ENCODE measurements around the gene SEMA4C. TPM values are rescaled to one million over a fixed set of nuclear protein-coding genes. Genes with fewer than 3 reads are reported as not detected.

The SEMA4C gene
- total and polyA plus RNA-seq, 9 of the 15 experiments (the other 6 are each of a cell fraction or from before 2014, with no cell fraction given) = 0.32 to 59.7 (median 23.9) TPM

GRCh38 chr2:96873651-96874096 lies 3.8 kb upstream of the SEMA4C start (continued):
- TF ChIP-seq PRDM10 (IDR thresholded peaks at IDR 0.05; ENCODE audit: partially characterized antibody) (no peak), MEIS2 (IDR thresholded peaks at IDR 0.05; ENCODE audit: partially characterized antibody) (no peak), CEBPB (tag; IDR thresholded peaks at IDR 0.05) (no peak), ZNF354B (CRISPR knock-in tag; IDR thresholded peaks at IDR 0.05) (no peak), ELF4 (CRISPR knock-in tag; IDR thresholded peaks at IDR 0.05) (peak; percentile 45; the same call in 1 of the 2 replicates), GABPA (tag; conservative IDR thresholded peaks at IDR 0.05; ENCODE audit: low read depth) (no peak), ZKSCAN3 (CRISPR knock-in tag; IDR thresholded peaks at IDR 0.05) (no peak), EP400 (IDR thresholded peaks at IDR 0.05) (no peak), TGIF2 (CRISPR knock-in tag; IDR thresholded peaks at IDR 0.05) (no peak), SPI1 (IDR thresholded peaks at IDR 0.05; ENCODE audit: borderline replicate concordance, low read depth, low read length) (peak; percentile 82; the same call in 1 of the 2 replicates), E2F4 (CRISPR knock-in tag; IDR thresholded peaks at IDR 0.05; ENCODE audit: low read depth) (no peak), ZKSCAN1 (IDR thresholded peaks at IDR 0.05; ENCODE audit: low read depth, low read length) (no peak), KLF16 (IDR thresholded peaks at IDR 0.05) (no peak), ZNF217 (CRISPR knock-in tag; IDR thresholded peaks at IDR 0.05) (no peak), DEAF1 (CRISPR knock-in tag; IDR thresholded peaks at IDR 0.05) (peak; percentile 10; the same call in 1 of the 2 replicates), ZNF586 (CRISPR knock-in tag; conservative IDR thresholded peaks at IDR 0.05) (0 out of 2 replicates have a peak, but pooled peaks have one; percentile 7), E2F8 (IDR thresholded peaks at IDR 0.05; ENCODE audit: low read depth, partially characterized antibody) (peak; percentile 7), JUND (IDR thresholded peaks at IDR 0.05; ENCODE audit: borderline replicate concordance, low read depth, low read length) (peak; percentile 10; the same call in 1 of the 2 replicates), JUND (tag; IDR thresholded peaks at IDR 0.05; ENCODE audit: borderline replicate concordance, low read depth, low read length) (no peak)
